GM12875 (cell line): ENCODE results near the gene SMARCC1.
"Not testable (repeated sequence)": the region's sequence is repeated elsewhere in the genome, so short reads cannot be mapped to it uniquely, and the experiment has no call there.

Experiments used
- H3K4me3 ChIP-seq: one replicate; pipeline ENCODE4 v1.5.1; 2011; ENCODE audit warnings: low read depth, low read length, control low read depth
- TF ChIP-seq, protein P1 (sequence below): IDR thresholded peaks from 2 replicates; pipeline ENCODE4 v1.5.1; 2011; ENCODE audit warnings: low read depth, mild to moderate bottlenecking, control low read depth, inconsistent platforms, low read length, moderate library complexity, borderline replicate concordance; ENCODE audit not compliant: insufficient read depth

Gene SMARCC1

GRCh38 chr3:47781685-47782445, at the start of gene SMARCC1:
Gene SMARCC1, minus strand, starts transcription at chr3:47781893. Its CDS starts 96 bp downstream, at chr3:47781797.
- H3K4me3 ChIP-seq, result peak within 1 kb of the TSS; percentile 77
- TF ChIP-seq, protein P1, sequence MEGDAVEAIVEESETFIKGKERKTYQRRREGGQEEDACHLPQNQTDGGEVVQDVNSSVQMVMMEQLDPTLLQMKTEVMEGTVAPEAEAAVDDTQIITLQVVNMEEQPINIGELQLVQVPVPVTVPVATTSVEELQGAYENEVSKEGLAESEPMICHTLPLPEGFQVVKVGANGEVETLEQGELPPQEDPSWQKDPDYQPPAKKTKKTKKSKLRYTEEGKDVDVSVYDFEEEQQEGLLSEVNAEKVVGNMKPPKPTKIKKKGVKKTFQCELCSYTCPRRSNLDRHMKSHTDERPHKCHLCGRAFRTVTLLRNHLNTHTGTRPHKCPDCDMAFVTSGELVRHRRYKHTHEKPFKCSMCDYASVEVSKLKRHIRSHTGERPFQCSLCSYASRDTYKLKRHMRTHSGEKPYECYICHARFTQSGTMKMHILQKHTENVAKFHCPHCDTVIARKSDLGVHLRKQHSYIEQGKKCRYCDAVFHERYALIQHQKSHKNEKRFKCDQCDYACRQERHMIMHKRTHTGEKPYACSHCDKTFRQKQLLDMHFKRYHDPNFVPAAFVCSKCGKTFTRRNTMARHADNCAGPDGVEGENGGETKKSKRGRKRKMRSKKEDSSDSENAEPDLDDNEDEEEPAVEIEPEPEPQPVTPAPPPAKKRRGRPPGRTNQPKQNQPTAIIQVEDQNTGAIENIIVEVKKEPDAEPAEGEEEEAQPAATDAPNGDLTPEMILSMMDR, result no peak

GRCh38 chr3:47829482-47829881, 47.8 kb upstream of the SMARCC1 start:
- H3K4me3 ChIP-seq, result not testable (repeated sequence)

DNA sequence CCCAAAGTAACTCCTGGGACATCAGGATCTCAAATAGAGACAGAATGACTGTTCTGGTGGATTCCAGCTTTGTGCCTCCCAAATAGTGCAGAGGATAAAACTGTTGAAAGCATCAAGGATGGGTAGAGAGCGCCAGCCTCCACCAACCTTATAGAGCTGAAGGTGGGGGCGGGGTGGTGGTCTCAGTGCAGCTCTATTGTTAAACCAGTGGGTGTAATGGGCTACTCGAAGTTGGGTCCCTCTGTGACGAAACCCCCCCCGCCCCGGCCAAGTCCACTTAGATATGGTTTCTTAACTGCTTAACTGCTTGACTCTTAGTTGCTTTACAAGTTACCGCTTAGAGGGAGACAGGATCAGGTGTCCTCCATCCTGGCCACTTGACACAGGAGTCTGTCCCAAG, 43.9 kb upstream of the SMARCC1 start:
- TF ChIP-seq, protein P1, result no peak
- H3K4me3 ChIP-seq, result peak overlapping the region; percentile 85

- peak overlapping the region; percentile 85 for H3K4me3 ChIP-seq
- TF ChIP-seq, protein P1, result peak; percentile 95
Observed at GRCh38 chr3:47824541-47825473, 43.1 kb upstream of the SMARCC1 start.

DNA sequence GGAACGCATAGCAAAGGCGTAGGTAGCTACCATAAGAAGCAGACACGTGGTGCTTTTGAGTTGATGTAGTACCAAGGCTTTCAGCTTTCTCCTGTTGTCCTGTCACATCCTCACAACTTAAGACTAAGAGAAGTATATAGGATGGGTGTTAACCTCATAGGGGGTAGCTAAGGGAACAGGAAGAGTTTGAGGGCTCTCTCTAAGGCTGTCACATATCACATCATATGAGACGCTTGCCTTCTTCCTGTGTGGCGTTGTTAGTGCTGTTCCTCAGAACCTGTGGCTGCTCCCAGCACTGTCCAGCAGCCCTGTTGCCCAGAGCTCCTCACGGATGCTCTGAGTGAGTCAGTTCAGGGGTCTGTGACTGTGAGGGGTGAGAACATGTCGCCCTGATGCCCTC, 35.9 kb upstream of the SMARCC1 start:
- no peak overlapping the region for H3K4me3 ChIP-seq
- TF ChIP-seq, protein P1, result no peak

DNA sequence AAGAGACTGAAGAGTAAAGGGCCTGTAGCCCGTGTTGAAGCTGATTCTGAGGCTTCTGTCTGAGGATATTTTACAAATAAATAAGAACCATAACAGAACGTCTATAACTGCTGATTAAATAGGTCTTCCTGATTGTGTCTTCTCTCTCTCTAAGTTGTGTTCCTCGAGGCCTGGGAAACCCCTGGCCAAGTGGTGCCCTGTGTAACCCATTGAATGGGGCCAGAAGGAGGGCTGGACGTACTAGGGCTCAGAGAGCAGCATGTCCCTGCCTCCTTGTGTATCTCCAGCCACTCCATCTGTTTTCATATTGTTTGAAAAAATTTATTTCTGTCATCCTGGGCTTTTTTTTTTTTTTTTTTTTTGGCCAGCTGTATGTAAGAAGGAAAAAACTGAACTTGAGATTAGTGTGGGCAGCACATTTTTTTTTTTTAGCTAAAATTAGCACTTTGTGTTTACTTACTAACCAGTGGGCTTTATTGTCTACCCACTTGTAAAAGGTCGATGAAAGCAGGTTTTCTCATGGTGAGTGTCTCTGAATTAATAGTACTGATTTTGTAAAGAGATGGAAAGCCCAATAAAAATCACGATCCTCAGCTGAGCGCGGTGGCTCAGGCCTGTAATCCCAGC, 32.0 kb upstream of the SMARCC1 start:
- no peak overlapping the region for H3K4me3 ChIP-seq
- TF ChIP-seq, protein P1, result no peak

DNA sequence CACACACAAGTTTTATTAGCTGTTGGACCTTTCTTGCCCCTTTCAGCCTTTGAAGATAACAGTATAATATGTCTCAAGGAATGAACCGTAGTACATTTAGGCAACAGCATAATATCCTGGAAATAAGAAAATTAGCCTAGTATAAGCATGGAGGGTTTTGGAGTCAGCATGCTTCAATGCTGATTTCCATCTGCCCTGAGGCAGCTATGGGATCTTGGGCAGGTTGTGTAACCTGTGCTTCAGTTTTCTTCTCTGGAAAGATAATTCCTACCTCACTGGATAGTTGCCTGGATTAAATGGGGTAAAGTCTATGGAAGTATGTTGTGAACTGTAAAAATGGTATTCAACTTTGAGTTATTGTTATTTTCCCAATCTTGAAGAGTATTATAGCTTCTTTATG, 22.9 kb upstream of the SMARCC1 start:
- TF ChIP-seq, protein P1, result no peak
- H3K4me3 ChIP-seq, result no peak overlapping the region
